Ishikawa (cell line): ENCODE measurements around the gene PIH1D1.

Experiments
- CEBPB ChIP-seq: IDR thresholded peaks from 2 replicates; pipeline ENCODE4 v1.6.1; 2012
- CREB1 ChIP-seq: IDR thresholded peaks from 2 replicates; pipeline ENCODE4 v1.6.1; 2012; ENCODE audit warnings: low read depth
- EGR1 ChIP-seq: IDR thresholded peaks from 2 replicates; pipeline ENCODE4 v1.6.1; 2012
- EP300 ChIP-seq: IDR thresholded peaks from 2 replicates; pipeline ENCODE4 v1.6.1; 2012; ENCODE audit warnings: borderline replicate concordance
- FOXM1 ChIP-seq: IDR thresholded peaks from 2 replicates; pipeline ENCODE4 v1.6.1; 2012; ENCODE audit warnings: low read depth, borderline replicate concordance
- NFIC ChIP-seq: IDR thresholded peaks from 2 replicates; pipeline ENCODE4 v1.6.1; 2012
- RAD21 ChIP-seq: IDR thresholded peaks from 2 replicates; pipeline ENCODE4 v1.6.1; 2012; ENCODE audit warnings: low read depth
- TAF1 ChIP-seq: IDR thresholded peaks from 2 replicates; pipeline ENCODE4 v1.6.1; 2012; ENCODE audit warnings: low read depth, mild to moderate bottlenecking
- TCF12 ChIP-seq: IDR thresholded peaks from 2 replicates; pipeline ENCODE4 v1.6.1; 2012; ENCODE audit warnings: low read depth
- TEAD4 ChIP-seq: IDR thresholded peaks from 2 replicates; pipeline ENCODE4 v1.6.1; 2012
- YY1 ChIP-seq: IDR thresholded peaks from 2 replicates; pipeline ENCODE4 v1.6.1; 2012; ENCODE audit warnings: low read depth
- ZBTB7A ChIP-seq: IDR thresholded peaks from 2 replicates; pipeline ENCODE4 v1.6.1; 2012; ENCODE audit warnings: low read depth
- TF ChIP-seq, protein P1 (sequence below): IDR thresholded peaks from 2 replicates; pipeline ENCODE4 v1.6.1; 2012
- TF ChIP-seq, protein P2 (sequence below): IDR thresholded peaks from 2 replicates; pipeline ENCODE4 v1.6.1; 2012
- TF ChIP-seq, protein P3 (sequence below): IDR thresholded peaks from 2 replicates; pipeline ENCODE4 v1.6.1; 2012; ENCODE audit warnings: low read depth, mild to moderate bottlenecking

The PIH1D1 gene

DNA sequence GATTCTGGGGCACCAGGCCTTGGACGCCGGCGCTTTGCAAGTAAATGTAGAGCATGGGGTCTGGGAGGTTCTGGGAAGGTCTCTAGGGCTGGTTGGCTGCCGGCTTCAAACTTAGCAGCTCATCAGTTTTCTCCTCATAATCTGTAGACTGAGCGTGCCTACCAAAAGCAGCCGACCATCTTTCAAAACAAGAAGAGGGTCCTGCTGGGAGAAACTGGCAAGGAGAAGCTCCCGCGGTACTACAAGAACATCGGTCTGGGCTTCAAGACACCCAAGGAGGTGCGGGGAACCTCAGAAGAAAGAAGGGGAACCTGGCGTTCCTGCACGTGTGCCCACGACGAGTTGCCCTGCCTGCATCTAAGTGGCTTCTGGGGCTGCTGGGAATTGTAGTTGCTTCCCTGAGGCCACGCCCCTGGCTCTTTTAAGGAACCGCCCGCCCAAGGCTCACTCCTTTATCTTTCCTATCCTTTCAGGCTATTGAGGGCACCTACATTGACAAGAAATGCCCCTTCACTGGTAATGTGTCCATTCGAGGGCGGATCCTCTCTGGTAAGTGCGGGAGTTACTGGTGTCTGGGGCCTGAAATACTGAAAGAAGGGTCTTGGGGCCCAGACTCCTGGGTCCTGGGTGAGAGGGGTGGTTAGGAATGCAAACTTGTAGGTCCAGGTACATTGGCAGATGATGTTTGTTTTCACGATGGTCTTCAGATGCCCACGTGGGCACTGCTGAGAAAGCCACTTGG lies 45.6 kb upstream of the PIH1D1 start:
- TF ChIP-seq RAD21, result no peak
- TF ChIP-seq EP300, result no peak
- TF ChIP-seq, protein P1, sequence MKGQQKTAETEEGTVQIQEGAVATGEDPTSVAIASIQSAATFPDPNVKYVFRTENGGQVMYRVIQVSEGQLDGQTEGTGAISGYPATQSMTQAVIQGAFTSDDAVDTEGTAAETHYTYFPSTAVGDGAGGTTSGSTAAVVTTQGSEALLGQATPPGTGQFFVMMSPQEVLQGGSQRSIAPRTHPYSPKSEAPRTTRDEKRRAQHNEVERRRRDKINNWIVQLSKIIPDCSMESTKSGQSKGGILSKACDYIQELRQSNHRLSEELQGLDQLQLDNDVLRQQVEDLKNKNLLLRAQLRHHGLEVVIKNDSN, result peak; percentile 51; the same call in 1 of the 2 replicates
- TF ChIP-seq, protein P2, sequence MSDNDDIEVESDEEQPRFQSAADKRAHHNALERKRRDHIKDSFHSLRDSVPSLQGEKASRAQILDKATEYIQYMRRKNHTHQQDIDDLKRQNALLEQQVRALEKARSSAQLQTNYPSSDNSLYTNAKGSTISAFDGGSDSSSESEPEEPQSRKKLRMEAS, result peak; percentile 74

DNA sequence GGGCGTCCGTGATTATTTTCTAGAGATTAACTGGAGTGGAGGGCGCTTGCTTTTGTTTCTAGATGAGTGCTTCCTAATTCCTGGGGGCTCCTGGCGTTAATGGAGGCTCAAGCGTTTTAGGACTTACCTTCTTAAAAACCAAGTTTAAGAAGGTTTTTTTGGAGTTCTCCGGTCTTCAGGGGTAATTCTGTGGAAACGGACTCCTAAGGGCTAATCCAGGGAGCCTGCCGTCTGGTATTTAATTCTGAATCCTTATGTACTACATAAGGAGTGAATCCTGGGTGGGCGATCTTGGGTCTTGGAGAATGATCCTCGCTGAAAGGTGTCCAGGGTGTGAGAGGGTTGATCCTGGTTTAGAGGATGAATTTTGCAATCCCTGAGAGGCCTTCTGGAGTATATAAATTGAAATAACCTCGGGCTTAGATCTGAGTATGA lies 45.0 kb upstream of the PIH1D1 start:
- TF ChIP-seq, protein P3, sequence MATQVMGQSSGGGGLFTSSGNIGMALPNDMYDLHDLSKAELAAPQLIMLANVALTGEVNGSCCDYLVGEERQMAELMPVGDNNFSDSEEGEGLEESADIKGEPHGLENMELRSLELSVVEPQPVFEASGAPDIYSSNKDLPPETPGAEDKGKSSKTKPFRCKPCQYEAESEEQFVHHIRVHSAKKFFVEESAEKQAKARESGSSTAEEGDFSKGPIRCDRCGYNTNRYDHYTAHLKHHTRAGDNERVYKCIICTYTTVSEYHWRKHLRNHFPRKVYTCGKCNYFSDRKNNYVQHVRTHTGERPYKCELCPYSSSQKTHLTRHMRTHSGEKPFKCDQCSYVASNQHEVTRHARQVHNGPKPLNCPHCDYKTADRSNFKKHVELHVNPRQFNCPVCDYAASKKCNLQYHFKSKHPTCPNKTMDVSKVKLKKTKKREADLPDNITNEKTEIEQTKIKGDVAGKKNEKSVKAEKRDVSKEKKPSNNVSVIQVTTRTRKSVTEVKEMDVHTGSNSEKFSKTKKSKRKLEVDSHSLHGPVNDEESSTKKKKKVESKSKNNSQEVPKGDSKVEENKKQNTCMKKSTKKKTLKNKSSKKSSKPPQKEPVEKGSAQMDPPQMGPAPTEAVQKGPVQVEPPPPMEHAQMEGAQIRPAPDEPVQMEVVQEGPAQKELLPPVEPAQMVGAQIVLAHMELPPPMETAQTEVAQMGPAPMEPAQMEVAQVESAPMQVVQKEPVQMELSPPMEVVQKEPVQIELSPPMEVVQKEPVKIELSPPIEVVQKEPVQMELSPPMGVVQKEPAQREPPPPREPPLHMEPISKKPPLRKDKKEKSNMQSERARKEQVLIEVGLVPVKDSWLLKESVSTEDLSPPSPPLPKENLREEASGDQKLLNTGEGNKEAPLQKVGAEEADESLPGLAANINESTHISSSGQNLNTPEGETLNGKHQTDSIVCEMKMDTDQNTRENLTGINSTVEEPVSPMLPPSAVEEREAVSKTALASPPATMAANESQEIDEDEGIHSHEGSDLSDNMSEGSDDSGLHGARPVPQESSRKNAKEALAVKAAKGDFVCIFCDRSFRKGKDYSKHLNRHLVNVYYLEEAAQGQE, result no peak
- TF ChIP-seq FOXM1, result no peak
- no peak for TF ChIP-seq TAF1
- no peak for TF ChIP-seq NFIC
- TF ChIP-seq TCF12, result no peak; the same call in 1 of the 2 replicates
- TF ChIP-seq, protein P2, result no peak
- TF ChIP-seq EP300, result no peak
- TF ChIP-seq CEBPB, result no peak

DNA sequence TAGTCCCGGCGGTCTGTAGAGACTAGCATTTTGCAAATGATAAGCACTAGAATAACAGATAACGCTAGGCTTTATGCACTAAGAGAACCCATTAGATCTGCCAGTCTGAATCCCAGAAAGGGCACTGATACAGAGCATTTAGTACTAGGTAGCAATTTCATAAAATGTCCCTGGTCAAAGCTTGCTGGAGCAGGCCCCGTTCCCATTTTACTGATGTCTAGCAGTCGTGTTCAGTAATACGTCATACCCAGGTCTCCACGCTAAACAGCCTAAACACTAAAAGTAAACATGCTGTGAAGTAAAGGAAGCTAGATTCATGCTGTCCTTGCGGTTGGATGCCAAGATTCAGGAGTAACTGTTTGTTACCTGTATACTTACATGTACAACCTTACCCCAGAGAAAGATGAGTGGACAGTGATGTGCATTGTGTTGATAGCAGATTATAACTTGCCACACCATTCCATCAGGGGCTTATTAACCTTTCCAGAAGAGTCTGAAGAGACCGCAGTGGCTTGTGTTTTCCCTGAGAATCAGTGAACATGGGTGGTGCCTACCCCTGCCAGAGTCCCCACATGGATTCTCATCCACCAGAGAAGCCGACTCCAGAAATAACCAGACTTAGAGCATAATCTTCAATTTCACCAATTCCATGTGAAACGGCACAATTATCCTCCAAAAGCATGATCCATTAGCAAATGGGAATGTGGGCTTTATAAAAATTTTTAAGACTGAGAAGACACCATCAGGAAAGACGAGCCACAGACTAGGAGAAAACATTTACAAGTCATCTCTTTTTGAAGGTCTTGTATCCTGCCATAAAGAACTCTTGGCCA lies 41.2 kb upstream of the PIH1D1 start:
- TF ChIP-seq TCF12 (no peak), EP300 (0 out of 2 replicates have a peak, but pooled peaks have one; percentile 6), TEAD4 (no peak), EGR1 (no peak), FOXM1 (no peak), CEBPB (no peak), YY1 (no peak), ZBTB7A (no peak), CREB1 (no peak), TAF1 (no peak), NFIC (peak; percentile 23; the same call in 1 of the 2 replicates)
- TF ChIP-seq, protein P3, result no peak
- TF ChIP-seq, protein P2, result no peak
- TF ChIP-seq, protein P1, result no peak

DNA sequence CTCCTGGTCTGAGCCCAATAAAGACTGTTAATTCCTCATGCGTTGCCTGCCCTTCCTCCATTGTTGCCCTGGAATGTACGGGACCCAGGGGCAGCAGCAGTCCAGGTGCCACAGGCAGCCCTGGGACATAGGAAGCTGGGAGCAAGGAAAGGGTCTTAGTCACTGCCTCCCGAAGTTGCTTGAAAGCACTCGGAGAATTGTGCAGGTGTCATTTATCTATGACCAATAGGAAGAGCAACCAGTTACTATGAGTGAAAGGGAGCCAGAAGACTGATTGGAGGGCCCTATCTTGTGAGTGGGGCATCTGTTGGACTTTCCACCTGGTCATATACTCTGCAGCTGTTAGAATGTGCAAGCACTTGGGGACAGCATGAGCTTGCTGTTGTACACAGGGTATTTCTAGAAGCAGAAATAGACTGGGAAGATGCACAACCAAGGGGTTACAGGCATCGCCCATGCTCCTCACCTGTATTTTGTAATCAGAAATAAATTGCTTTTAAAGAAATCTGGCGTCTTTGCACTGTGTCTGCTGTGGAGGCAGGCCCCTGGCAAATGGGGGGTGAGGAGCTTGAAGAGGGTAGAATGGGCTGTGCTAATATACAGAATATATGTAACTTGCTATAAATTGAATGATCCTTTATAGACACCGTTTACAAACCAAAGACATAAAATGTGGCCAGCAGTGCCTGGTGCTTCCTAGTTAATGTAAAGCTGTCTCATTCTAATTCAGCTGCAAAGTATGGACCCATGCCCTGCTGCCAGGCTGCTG lies 40.4 kb upstream of the PIH1D1 start:
- TF ChIP-seq EGR1, result no peak
- TF ChIP-seq, protein P2, result no peak
- no peak for TF ChIP-seq CEBPB
- TF ChIP-seq EP300, result no peak
- TF ChIP-seq TAF1, result no peak
- TF ChIP-seq NFIC, result no peak
